GM21786 (cell line): ENCODE data around the gene RASA3.
"Not testable (repeated sequence)": the region's sequence is repeated elsewhere in the genome, so short reads cannot be mapped to it uniquely, and the experiment has no call there.

Experiments
- ATAC-seq: cut with Tn5 transposase; IDR thresholded peaks from one replicate; pipeline ENCODE4 v1.9.1; 2021; ENCODE audit not compliant: unreplicated experiment

The RASA3 gene

DNA sequence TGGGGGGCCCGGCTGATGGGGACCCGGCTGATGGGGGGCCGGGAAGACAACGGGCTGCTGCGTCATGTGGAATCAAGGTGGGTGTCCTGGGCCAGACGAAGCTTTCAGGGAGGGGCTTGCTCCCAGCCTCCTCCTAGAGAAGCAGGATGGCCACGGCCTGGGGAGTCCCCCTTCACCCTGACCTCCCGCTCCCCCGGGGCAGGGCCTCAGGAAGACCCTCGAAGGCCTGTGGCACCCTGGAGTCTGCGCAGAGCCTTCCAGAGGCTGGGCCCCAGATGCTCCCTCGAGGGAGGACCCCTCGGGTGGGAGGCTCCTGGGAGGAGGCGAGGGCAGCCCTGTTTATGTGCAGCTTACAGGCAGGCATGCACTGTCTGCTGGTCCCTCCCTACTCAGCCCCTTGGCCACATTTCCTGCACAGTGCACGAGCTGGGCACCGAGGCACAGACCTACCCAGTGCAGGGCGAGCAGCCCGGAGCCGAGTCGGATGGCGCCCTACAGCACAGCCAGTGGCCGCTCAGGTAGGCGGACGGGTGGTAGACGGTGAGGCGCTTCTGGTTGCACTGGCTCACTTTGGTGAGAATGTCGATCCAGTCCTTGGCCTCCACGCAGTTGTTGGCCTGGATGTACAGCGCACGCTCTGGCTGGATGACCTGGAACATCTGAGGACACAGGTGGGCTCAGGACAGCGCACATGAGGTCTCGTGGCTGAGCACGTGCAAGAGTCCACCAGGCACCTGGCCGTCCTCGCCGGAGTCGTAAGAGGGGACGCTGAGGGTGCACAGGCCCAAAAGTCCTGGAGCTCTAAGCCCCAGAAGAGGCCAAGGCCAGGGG is 136.1 kb downstream of the RASA3 start:
- no peak for ATAC-seq

DNA sequence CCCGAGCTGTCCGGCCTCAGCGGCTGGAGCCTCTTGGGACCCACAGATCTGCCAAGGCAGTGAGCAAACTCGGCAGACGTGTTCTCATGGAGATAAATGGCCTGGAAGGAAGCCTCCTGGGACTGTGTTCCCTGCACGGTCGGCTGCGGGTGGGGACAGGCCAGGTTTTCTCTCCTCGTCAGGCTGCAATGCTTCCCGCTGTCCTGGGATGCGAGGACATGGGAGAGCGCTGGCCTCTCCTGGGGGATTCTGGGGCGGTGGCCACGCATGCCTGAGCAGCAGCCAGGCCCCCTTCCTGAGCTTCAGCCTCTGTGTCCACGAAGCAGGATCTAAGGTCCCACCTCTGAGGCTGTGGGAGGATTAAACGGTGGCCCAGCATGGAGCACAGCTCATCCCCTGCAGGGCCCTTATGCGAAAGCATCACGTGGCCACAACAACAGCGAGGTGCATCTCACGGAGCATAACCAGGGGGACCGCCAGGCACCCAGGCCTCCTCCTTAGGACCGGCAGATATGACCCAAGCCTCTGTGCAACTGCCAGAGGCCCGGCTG is 137.3 kb downstream of the RASA3 start:
- ATAC-seq, result no peak

DNA sequence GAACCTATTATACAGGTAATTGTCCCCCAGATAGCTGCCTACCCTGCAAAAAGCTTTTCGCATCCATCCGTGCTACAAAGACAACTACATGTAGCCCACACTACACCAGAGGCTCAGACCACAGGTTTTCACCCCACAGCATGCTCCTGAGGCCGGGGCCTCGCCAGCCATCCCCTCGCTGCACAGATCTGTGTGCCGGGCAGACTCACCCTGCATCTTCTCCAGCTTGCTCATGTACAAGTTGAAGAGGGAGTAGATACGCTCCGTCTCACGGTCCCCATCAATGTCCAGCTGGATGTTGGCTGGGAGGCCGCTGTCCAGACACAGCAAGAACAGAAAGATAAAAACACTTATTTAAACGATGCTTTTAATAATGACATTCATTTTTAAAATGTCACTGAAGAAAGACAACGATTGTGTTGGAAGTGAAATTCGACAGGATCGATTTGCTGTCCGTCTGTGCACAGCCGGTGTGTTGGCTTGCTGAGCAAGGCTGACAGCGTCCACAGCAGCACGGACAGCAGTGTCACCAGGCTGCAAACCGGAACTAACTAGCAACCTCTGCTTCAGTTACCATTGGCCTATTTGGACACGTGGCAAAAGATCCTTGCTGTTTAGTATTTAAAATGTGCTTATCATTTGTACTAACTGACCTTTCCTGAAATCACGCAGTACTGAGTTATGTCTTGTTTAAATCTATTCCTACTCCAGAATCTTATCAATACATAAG is 140.0 kb downstream of the RASA3 start:
- no peak for ATAC-seq

DNA sequence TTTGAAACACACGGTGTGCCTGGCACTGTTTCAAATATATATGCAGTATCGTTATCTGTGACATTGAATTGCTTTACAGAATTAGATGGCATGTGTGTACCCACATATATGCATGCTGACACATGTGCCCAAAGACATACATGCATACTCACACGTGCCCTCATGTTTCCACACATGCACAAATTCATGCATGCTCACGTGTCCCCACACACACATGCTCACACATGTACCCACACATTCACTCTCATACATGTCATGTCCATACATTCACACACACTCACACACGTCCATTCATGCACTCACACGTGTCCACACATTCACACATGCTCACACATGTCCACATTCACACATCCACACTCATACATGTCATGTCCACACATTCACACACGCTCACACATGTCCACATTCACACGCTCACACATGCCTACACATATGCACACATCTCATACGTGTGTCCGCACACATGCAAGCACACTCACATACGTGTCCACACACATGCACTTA is 140.7 kb downstream of the RASA3 start:
- ATAC-seq, result no peak

DNA sequence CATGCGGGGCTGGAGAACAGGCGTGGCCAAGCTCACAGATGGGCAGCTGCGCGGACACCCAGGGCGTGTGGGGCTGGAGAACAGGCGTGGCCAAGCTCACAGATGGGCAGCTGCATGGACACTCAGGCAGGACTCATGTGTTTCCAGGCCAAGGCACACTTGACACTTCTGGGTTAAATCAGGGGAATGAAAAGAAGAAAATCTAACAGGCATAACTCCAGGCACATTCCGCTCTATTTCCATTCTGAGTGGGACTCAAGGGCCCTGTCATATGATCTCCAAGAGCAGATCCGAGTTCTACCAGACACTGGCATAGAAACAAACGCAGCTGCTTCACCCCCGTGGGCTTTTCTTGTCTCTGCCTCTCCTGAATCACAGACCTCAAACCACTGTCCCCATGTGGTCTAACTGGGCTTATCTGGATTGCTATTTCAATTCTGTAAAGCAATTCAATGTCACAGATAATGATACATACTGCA is 141.2 kb downstream of the RASA3 start:
- ATAC-seq, result no peak

DNA sequence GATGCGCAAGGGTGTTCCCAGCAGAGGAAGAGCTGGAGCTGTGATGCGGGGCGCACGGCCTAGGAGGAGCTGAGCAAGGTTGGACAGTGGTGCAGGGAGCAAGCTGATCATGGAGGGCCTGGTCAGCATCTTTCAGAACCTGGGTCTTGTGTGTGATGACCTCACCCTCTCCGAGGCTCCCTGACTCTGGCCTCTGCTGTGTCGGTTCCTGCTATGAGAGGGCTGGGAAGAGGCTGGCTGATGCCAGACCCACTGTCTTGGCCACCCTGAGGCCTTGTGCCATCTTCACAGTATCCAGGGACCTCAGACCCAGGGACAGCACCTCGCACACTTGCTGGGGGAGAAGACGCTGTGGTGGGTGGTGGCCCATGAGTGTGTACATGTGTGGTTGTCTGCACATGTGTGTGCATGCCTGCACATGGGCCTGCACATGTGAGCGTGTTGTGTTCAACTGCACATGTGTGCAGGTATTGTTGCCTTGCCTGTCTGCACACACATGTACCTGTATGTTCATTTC is 142.0 kb downstream of the RASA3 start:
- ATAC-seq, result no peak

DNA sequence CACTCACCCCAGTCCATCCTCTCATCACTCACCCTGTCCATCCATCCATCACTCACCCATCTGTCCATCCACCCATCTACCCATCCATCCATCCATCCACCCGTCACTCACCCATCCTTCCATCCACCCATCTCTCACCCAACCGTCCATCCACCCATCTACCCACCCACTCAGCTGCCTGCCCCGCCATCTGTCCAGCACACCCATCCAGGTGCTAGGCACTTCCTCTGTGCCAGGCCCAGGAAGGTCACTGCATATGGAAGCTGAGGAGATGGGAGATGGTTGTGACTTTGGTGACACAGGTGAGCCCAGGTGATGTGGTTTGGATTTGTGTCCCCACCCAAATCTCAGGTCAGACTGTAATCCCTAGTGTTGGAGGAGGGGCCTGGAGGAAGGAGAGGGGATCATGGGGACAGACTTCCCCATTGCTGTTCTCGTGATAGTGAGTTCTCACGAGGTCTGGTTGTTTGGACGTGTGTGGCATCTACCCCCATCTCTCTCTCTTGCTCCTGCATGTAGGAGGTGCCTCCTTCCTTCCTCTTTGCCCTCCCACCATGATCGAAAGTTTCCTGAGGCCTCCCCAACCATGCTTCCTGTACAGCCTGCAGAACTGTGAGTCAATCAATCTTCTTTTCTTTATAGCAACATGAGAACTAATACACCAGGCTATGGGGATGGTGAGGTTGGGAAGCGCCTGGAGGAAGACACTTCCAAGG is 142.7 kb downstream of the RASA3 start:
- no peak for ATAC-seq

DNA sequence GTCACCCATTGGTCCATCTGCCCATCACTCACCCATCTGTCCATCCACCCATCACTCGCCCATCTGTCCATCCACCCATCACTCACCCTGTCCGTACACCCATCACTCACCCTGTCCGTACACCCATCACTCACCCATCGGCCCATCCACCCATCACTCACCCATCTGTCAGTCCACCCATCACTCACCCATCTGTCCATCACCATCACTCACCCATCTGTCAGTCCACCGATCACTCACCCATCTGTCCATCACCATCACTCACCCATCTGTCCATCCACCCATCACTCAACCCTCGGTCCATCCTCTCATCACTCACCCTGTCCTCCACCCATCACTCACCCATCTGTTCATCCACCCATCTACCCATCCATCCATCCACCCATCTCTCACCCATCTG is 143.6 kb downstream of the RASA3 start:
- not testable (repeated sequence) for ATAC-seq

DNA sequence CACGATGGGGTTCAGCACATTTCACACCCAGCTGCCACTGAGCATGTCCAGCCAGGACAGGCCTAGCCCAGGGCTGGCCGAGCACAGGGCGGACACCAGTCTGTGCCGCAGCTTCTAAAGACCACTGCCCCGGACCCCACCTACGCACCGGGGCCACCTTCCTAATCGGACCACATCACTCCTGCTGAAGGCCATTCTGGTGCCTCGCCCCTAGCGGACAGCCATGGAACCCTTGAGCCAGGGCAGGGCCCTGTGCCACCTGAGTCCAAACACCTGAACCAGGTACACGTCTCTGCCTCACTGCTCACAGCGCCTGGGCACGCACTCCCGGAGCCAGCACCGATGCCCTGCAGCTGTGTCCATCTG is 150.1 kb downstream of the RASA3 start:
- no peak for ATAC-seq

DNA sequence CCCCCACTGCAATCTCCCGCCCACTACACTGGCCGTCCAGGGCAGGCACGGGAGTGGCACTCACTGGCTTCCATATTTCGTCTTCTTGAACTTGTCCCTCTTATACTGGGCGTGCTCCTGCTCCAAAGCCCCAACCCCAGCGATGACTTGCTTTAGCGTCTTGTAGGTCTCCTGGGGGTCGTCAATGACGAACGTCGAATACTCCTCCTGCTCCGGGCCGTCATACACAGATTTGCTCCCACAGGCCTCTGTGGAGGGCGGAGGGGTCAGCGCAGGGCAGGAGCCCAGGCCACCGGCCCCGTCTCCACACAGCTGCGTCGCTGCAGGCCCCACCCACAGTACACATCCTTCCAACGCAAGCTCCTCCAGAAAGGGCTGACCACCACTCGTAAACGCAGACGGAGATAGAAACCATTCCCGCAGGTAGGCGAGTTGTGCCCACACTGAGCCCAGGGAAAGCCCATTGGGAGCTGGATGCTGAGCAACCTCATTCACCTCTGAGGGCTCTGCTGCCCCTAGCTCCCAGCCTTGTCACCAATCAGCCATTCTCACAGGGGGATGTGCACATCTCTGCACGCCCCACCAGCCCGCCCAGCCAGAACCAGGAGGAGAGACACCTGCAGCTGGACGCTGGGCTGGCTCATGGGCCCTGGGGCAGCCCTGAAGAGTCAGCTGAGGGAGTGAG is 150.7 kb downstream of the RASA3 start:
- ATAC-seq, result no peak

DNA sequence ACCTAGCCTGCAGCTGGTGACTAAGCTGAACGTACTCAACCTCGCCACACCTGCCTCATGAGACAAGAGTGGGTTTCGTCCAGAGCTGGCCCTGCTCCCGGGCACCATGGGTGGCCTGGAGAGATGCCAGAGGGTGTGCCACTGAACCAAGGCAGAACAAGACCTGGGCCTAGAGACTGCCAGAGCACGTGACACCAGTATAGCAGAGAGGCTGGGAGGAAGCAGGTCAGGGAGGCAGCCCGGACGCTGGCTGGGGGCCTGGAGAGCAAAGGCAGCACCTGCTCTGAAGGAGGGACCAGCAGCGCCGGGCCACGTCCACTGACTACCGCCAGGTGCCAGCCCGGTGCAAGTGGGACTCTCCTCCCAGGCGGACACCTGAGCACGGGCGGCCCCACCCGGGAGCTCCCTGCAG is 151.2 kb downstream of the RASA3 start:
- no peak for ATAC-seq

DNA sequence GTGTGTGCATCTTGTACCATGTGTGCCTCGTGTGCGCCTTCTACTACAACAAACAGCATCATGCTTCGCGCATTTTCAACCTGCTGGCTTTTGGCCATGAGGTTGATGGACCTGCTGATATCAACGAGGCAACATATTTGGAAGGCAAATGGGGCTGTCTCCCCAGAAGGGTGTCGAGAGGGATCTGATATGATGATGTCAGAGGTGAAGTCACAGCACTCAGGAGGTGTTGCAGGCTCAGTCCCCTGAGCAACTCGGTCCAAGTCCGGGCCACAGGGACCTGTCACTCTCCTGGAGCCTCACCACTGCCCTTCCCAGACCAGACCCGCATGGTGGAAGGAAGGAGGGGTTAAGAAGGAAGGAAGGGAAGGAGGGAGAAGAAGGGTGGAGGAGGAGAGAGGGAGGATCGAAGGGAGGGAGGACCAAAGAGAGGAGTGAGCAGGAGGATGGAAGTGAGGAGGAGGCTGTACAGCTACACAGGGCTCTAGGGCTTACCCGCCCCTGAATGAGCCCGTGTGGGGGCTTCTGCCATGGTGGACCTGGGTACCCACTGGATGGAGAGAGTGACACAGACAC is 151.8 kb downstream of the RASA3 start:
- ATAC-seq, result no peak

DNA sequence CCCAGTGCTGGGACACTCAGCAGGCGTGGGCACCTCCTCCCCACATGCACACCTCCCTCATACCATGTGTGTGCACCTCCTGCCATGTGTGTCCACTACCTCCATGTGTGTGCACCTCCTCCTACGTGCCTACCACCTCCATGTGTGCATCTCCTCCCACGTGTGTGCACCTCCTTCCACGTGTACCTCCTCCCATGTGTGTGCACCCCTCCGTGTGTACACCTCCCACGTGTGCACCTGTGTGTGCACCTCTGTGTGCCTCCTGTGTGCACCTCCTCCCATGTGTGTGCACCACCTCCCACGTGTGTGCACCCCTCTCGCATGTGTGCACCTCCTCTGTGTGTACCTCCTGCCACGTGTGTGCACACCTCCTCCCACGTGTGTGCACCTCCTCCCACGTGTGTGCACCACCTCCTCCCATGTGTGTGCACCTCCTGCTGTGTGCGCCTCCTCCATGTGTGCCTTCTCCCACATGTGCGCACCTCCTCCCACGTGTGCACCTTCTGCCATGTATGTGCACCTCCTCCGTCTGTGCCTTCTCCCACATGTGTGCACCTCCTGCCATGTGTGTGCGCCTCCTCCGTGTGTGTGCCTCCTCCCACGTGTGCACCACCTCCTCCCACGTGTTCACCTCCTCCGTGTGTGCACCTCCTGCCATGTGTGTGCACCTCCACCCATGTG is 152.5 kb downstream of the RASA3 start:
- ATAC-seq, result no peak

DNA sequence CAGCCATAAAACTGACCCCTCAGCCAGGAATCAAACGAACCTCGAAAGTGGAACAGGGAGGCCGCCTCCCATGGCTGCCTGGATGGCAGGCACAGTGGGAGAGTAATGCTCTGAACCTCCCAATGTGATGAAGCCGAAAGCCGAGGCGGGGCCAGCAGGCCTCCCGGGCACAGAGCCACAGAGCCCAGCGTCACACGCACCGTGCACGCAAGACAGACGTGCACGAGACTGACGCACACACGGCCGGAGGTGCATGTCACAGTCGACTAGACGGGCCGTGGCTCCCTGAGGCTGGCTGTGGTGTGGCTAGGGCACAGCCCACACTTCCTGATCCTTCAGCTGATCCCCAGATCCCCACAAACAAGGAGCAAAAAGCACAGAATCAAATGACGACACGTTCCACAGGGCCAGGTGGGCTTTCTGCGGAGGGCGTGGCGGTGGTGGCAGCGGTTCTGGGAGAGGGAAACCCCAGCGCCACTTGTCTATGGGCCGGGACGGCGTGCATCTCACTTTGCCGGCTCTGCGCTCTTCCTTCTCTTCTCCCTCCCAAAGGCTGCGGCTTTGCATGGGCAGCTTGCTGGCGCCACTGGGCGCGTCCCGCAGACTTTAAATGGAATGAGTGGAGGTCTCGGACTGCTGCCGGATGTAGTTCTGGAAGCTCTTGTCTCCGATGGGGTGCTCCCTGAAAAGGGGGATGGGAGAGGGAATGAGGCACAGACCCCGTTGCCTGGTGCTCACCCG is 153.5 kb downstream of the RASA3 start:
- ATAC-seq, result no peak

DNA sequence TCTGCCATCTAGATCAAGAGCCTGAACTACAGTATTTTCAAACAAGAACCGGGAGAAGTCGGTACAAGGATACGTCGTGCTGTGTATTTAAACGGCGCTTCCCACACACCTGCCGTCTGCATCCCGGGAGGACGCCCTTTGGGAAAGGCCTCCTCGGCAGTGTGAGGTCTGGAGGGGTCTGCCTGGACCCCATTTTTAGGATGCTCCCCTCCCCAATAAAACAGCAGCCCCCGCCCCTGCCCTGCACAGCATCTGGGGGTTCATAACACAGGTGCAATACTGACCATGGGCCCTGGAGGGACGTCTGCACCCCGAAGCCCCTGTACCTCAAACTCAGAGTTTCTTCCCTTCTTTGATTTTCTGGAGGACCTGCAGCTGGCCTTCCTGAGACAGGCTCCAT is 154.4 kb downstream of the RASA3 start:
- ATAC-seq, result no peak

DNA sequence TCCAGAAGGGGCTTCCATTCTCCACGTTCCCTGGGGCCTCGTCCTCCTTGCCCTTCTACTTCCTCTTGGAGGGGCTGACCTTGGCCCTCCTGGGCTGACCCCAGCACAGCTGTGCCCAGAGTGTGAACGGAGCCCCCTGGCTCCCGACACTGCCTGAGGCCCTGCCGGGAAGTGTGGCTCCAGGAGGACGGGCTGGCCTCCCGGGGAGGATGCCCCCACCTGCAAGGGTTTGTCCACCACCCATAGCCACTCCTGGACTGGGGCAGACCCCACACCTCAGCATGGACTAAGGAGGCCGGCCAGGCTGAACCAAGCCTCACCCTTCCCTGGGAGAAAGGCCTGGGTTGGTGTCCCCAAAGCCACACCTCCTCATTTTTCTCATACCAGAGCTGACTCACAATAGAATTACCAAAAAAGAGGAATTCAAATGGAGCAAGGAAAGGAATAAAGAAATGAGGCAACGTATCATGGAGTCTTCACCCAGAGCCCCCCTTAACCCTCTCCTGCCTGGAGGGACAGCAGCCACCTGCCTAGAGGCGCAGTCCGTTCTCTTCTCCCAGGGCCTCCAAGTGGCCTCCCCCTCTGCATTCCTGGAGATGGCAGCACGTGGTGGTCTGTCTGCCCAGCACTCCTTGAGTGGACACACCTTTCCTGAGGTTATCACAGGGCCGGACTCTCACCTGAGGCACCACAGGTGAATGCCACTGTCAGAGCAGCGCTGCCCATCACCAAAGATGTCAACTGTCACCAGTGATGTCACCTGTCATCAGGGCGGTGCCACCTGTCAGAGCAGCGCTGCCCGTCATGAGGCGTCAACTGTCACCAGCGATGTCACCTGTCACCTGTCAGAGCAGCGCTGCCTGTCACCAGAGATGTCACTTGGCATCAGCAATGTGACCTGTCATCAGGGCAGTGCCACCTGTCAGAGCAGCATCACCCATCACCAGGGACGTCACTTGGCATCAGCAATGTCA is 155.4 kb downstream of the RASA3 start:
- no peak for ATAC-seq

DNA sequence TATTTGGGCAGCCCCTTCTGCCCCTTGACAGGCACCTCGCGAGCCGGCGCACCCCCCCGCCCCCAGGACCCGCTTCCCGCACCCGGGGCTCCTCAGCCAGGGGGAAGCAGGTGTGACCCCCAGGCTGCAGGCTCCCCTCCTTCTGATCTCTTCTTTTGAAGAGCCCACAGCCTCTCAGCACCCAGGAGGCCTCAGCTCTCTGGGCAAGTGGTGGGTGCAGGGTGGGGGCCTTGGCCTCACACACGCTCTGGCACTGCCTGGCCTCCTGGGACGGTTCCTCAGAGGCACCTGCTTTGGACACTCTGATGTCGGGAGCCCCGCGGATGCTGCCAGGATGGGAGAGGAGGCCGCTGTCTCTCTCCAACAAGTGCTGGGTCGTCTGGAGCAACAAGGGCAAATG is 157.0 kb downstream of the RASA3 start:
- ATAC-seq, result no peak
